Hepatocyte (in vitro differentiated cells): ENCODE results near the gene OBSCN. TPM values are rescaled to one million over a fixed set of nuclear protein-coding genes. Genes with fewer than 3 reads are reported as not detected.
A peak's percentile ranks its signal among the peaks of the same experiment; 100 is the strongest.

ENCODE experiments used
- DNase-seq: peaks from one replicate; pipeline ENCODE4 v3.0.0-alpha.2; 2016; ENCODE audit warnings: low spot score
- H2AFZ ChIP-seq: fragments of 200-600 bp; sonication (generic); 2 replicates; pipeline ENCODE4 v1.6.0; 2016; ENCODE audit warnings: antibody characterized with exemption, mild to moderate bottlenecking
- H3K27ac ChIP-seq: fragments of 200-600 bp; sonication (generic); 2 replicates; pipeline ENCODE4 v1.5.1; 2016; ENCODE audit warnings: mild to moderate bottlenecking
- H3K27me3 ChIP-seq: fragments of 200-600 bp; sonication (generic); 2 replicates; pipeline ENCODE4 v1.6.1; 2016
- H3K36me3 ChIP-seq: fragments of 200-600 bp; sonication (generic); replicated peaks from 2 replicates; pipeline ENCODE4 v1.5.1; 2016; ENCODE audit warnings: low read depth; ENCODE audit not compliant: insufficient read depth
- H3K4me1 ChIP-seq: fragments of 200-600 bp; sonication (generic); 2 replicates; pipeline ENCODE4 v1.5.1; 2016; ENCODE audit warnings: mild to moderate bottlenecking, moderate library complexity; ENCODE audit not compliant: insufficient read depth
- H3K4me2 ChIP-seq: fragments of 200-600 bp; sonication (generic); 2 replicates; pipeline ENCODE4 v1.6.0; 2016
- H3K4me3 ChIP-seq: fragments of 200-600 bp; sonication (generic); 2 replicates; pipeline ENCODE4 v1.5.1; 2016; ENCODE audit warnings: mild to moderate bottlenecking
- H3K79me2 ChIP-seq: fragments of 200-600 bp; sonication (generic); 2 replicates; pipeline ENCODE4 v1.6.0; 2017; ENCODE audit warnings: mild to moderate bottlenecking
- H3K9me2 ChIP-seq: fragments of 200-600 bp; sonication (generic); replicated peaks from 2 replicates; pipeline ENCODE4 v1.6.0; 2017; ENCODE audit warnings: mild to moderate bottlenecking; ENCODE audit not compliant: insufficient read depth
- H3K9me3 ChIP-seq: fragments of 200-600 bp; sonication (generic); 2 replicates; pipeline ENCODE4 v1.5.1; 2016; ENCODE audit warnings: low read depth, mild to moderate bottlenecking
- H4K20me1 ChIP-seq: fragments of 200-600 bp; sonication (generic); 2 replicates; pipeline ENCODE4 v1.6.0; 2016; ENCODE audit warnings: mild to moderate bottlenecking; ENCODE audit not compliant: insufficient read depth, poor library complexity, severe bottlenecking
- EZH2 ChIP-seq: fragments of 200-600 bp; sonication (generic); IDR thresholded peaks from 2 replicates; pipeline ENCODE4 v1.6.1; 2016; ENCODE audit warnings: antibody characterized with exemption, mild to moderate bottlenecking, borderline replicate concordance
- EZH2phosphoT487 ChIP-seq: fragments of 200-600 bp; sonication (generic); IDR thresholded peaks from one replicate; pipeline ENCODE4 v1.6.1; 2018; ENCODE audit warnings: antibody characterized with exemption, mild to moderate bottlenecking, low read depth, moderate library complexity; ENCODE audit not compliant: unreplicated experiment, severe bottlenecking
- WGBS: methylation state at CpG from one replicate; pipeline ENCODE4 v1.1.6; 2016; ENCODE audit warnings: low lambda C conversion rate; ENCODE audit errors: missing lambda C conversion rate; 5-methylcytosine and 5-hydroxymethylcytosine counted together
- polyA plus RNA-seq: library from polyadenylated mRNA; unstranded; fragments of >200 nt; fragmentation: Nextera tagmentation; extraction: Ambion mirVana; gene quantifications from 2 replicates; pipeline ENCODE4 v1.2.1, GENCODE V29; 2016
- total RNA-seq: library from RNA; depleted of rRNA; stranded (reverse); fragments of >200 nt; gene quantifications from 2 replicates; pipeline ENCODE4 v1.2.3, GENCODE V29; 2014
- TF ChIP-seq, protein P1 (sequence below): fragments of 200-600 bp; sonication (generic); IDR thresholded peaks from 2 replicates; pipeline ENCODE4 v1.5.1; 2016; ENCODE audit warnings: antibody characterized with exemption, mild to moderate bottlenecking; ENCODE audit not compliant: poor library complexity

Gene OBSCN
- total and polyA plus RNA-seq, 2 experiments from 2014 or later, result 15.0 to 22.4 TPM

DNA sequence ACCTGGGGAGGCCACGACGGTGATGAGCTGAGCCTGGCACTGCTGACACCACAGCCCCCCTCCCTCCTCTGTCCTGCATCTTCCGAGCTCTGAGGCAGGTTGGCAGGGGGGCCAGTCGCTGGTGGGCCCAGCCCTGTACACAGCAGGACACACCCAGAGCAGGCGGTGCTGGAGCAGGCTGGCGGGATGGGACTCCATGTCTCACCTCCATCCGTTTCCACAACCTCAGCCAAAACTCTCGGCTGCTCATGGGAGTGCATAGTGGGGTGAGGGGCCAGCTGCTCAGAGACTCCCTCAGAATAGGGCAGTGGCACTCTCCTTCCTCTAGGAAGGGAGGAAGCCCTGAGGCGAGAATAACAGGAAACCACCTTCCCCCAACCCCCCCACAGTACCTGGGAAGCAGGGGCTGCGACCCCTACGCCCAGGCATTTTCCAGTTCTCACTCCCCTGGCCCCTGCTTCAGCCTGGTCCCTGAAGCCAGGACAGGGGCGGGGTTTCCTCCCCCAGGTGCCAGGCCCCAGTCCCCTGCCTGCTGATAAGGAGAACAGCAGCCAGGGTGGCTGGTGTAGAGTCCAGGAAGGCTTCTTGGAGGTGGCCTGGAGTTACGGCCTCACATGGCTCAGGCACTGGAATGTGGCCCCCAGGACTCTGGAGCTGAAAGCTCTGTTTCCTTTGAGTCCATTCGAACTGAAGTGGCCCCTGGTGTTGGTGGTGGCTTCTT, 45.4 kb upstream of the OBSCN start:
- Histone ChIP-seq H3K79me2 (peaks cover 9% of the 10 kb centered on the region), H3K9me3 (no peaks in the 10 kb centered on the region), H4K20me1 (no peaks in the 10 kb centered on the region), H3K27me3 (no peaks in the 10 kb centered on the region), H3K4me3 (no peak overlapping the region), H3K9me2 (no peaks in the 10 kb centered on the region), H3K27ac (peak overlapping the region; percentile 50), H2AFZ (no peak overlapping the region), H3K36me3 (no peaks in the 10 kb centered on the region), H3K4me1 (peaks cover 20% of the 10 kb centered on the region), H3K4me2 (peak overlapping the region; percentile 44)
- DNase-seq, result peak; percentile 49
- TF ChIP-seq EZH2 (no peak), EZH2phosphoT487 (no peak)
- TF ChIP-seq, protein P1, sequence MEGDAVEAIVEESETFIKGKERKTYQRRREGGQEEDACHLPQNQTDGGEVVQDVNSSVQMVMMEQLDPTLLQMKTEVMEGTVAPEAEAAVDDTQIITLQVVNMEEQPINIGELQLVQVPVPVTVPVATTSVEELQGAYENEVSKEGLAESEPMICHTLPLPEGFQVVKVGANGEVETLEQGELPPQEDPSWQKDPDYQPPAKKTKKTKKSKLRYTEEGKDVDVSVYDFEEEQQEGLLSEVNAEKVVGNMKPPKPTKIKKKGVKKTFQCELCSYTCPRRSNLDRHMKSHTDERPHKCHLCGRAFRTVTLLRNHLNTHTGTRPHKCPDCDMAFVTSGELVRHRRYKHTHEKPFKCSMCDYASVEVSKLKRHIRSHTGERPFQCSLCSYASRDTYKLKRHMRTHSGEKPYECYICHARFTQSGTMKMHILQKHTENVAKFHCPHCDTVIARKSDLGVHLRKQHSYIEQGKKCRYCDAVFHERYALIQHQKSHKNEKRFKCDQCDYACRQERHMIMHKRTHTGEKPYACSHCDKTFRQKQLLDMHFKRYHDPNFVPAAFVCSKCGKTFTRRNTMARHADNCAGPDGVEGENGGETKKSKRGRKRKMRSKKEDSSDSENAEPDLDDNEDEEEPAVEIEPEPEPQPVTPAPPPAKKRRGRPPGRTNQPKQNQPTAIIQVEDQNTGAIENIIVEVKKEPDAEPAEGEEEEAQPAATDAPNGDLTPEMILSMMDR, result no peak
- WGBS, result 51% methylated on average over 13 of the region's 14 CpGs

DNA sequence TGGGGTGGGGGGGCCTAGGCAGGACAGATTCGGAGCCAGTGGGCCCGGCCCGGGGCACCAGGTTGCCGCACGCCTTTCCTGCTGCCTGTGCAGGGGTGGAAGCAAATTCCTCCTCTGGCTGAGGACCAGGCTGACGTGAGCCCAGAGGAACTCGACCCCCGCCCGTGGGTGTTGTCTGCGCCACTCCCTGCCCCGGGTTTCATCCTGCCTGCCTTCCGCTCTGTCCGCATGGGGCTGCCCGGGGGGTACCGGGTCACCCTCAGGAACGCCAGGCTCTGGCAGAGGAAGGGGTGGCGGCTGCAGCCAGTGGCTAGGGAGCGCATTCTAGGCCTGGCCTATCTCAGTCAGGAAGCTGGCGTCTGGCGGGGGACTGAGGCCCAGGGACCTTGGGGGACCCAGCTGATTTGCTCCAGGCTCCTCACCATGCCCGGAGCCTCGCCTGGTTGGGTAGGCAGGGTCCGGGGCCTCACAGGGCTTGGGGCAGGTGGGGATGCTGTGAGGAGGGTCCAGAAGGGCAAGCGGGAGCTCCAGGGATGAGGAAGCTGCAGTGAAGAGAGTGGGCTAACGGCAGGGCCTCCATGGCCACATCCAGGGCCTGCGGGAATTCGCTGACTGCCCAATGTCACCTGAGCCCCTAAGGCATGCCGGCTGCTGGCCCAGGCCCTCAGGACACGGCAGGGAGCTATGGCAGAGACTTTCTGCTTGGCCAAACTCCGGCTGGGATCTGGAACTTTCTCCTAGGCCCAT, 44.7 kb upstream of the OBSCN start:
- Histone ChIP-seq H3K4me2 (peak overlapping the region; percentile 44), H3K4me1 (peaks cover 20% of the 10 kb centered on the region)

GRCh38 chr1:228163776-228164519, 43.9 kb upstream of the OBSCN start:
- peaks cover 24% of the 10 kb centered on the region for H3K79me2 ChIP-seq
- no peaks in the 10 kb centered on the region for H4K20me1 ChIP-seq
- no peaks in the 10 kb centered on the region for H3K9me3 ChIP-seq
- no peak for DNase-seq
- no peaks in the 10 kb centered on the region for H3K9me2 ChIP-seq
- no peak overlapping the region for H3K4me3 ChIP-seq
- H3K4me2 ChIP-seq, result no peak overlapping the region
- H3K4me1 ChIP-seq, result peaks cover 20% of the 10 kb centered on the region
- H3K27me3 ChIP-seq, result no peaks in the 10 kb centered on the region
- H3K27ac ChIP-seq, result peak overlapping the region; percentile 93
- no peak overlapping the region for H2AFZ ChIP-seq
- no peaks in the 10 kb centered on the region for H3K36me3 ChIP-seq
- TF ChIP-seq EZH2, result no peak
- TF ChIP-seq, protein P1, result no peak
- 95% methylated on average over 10 of the region's 10 CpGs for WGBS

More for the DNA sequence above, 44.7 kb upstream of the OBSCN start:
- TF ChIP-seq, protein P1, result no peak
- no peak for TF ChIP-seq EZH2phosphoT487
- TF ChIP-seq EZH2, result no peak
- Histone ChIP-seq H3K4me3 (no peak overlapping the region), H4K20me1 (no peaks in the 10 kb centered on the region), H3K27ac (peak overlapping the region; percentile 50), H3K36me3 (no peaks in the 10 kb centered on the region), H3K79me2 (peaks cover 16% of the 10 kb centered on the region), H3K9me2 (no peaks in the 10 kb centered on the region), H2AFZ (no peak overlapping the region), H3K27me3 (no peaks in the 10 kb centered on the region), H3K9me3 (no peaks in the 10 kb centered on the region)
- WGBS, result 79% methylated on average over 26 of the region's 30 CpGs
- DNase-seq, result peak; percentile 44
